GM03348 (cell line): Measurements from ENCODE around the gene KRT33A.
A peak's percentile ranks its signal among the peaks of the same experiment; 100 is the strongest.
"Not testable (repeated sequence)": the region's sequence is repeated elsewhere in the genome, so short reads cannot be mapped to it uniquely, and the experiment has no call there.

Source experiments
- DNase-seq: peaks from one replicate; pipeline ENCODE4 v3.0.0; 2012; ENCODE audit warnings: low spot score

KRT33A gene

DNA sequence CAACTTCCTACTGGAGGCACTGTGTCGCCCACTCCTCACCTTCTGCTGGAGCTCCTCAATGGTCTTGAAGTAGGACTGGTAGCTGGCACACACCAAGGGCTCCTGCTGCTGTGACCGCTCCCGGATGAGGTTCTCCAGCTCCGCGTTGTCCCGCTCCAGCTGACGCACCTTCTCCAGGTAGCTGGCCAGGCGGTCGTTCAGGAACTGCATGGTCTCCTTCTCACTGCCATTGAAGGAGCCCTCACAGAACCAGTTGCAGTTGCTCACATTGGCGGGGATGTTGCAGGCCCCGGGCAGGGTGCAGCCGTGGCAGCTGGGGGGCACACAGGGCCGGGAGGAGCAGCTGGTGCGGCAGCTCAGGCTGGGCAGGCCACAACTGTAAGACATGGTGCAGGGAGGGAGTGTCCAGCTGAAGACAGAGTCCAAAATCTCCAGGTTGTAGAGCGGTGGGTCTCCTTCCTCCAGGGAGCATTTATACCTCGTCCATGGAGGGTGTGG lies at the start of gene KRT33A:
Gene KRT33A, minus strand, starts transcription at position 448 of the 498 bp plus-strand sequence. Its CDS starts 61 bp downstream, at position 387.
- not testable (repeated sequence) for DNase-seq

DNA sequence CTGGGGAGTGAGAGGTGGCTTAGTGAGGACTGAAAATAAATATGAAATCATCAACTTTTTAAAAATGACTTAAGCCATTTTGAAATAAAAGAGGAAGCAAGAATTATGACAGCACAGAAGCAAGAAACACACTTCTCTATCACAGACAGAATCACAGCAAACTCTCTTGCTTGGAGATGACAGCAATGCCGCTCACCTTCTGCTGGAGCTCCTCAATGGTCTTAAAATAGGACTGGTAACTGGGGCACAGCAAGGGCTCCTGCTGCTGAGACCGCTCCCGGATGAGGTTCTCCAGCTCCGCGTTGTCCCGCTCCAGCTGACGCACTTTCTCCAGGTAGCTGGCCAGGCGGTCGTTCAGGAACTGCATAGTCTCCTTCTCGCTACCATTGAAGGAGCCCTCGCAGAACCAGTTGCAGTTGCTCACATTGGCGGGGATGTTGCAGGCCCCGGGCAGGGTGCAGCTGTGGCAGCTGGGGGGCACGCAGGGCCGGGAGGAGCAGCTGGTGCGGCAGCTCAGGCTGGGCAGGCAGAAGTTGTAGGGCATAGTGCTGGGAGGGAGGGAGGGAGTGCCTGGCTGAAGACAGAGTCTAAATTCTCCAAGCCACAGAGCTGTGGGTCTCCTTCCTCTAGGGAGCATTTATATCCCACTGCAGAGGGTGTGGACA lies 46.5 kb upstream of the KRT33A start, which contains the start of gene KRT31:
Gene KRT31, minus strand, starts transcription at position 613 of the 665 bp plus-strand sequence. Its CDS starts 69 bp downstream, at position 544.
- DNase-seq: no peak

DNA sequence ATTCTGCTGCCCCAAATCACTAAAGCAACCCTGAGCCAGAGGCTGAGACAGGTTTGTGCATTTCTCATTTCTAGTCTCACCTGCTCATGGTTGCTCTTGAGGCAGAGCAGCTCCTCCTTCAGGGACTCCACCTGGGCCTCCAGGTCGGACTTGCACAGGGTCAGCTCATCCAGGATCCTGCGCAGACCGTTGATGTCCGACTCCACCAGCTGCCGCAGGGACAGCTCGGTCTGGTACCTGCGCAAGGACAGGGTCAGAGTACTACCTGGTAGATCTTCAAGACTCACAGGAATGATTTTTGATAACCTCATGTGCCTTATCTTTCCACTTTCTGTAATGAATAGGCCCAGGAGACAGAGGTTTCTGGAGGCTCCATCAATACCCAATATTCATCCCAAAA lies 45.7 kb upstream of the KRT33A start:
- no peak for DNase-seq

DNA sequence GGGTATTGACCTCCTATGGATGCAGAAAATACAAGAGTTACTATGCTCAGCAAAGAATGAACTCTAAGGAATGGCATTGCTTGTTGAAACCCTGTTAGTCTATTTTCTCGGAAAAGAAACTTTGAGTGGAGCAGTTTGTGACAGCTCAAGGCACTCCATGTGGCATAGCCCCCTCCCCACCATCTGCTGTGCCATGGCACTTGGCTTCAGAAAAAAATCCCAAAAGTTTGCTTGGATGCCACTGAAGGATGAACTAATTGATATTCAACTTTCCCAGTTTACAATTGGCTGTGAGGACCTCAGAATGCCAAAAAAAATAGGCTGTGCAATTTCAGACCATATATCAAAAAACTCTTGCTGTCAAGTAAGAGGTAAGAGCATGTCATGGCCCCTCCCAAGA lies 45.0 kb upstream of the KRT33A start:
- DNase-seq: no peak

DNA sequence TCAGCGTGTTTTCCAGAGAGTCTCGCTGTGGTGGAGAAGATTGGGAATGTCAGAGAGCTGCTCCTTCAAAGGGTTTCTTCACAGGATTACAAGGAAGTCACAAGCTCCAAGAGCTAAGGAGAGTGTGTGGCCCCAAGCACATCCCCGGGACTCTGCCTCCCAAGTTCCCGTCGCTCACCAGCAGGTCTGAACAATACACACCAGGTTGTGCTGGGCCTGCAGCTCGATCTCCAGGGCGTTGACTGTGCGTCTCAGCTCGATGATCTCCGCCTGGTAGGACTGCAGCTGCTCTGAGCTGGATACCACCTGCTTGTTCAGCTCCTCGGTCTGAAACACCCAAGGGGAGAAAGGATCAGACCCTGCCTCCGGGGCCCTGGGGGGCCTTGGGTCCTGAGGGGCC lies 44.4 kb upstream of the KRT33A start:
- not testable (repeated sequence) for DNase-seq

DNA sequence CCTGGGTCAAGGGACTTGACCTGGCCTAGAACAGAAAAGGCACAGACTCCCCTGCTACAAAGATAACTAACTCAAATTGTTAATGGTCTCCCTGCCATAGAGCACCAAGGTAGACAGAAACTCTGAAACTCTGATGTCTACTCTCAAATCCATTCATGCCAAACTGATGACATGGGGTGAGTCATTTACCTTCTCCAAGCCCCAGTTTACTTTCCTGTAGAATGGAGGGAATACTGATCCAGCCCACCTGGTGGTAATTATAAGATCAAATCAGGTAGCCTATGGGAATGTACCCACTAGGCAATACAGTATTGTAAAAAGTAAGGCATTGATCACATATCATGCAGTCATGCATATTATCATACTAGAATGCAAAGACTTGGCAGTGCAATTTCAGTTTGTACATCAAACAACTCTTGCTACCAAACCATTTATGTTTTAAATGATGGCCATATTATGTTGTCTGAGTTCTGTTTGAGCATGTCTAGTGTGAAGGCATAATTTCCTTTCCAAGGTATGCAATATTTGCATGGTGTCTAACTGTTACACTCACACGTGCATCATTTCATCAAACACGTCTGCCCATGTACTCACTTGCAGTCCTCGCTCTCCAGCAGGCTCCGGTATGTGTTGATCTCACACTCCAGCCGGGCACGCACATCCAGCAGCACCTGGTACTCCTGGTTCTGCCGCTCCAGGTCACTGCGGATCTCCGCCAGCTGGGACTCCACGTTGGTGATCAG lies 43.8 kb upstream of the KRT33A start:
- DNase-seq: no peak

GRCh38 chr17:41393826-41394225 lies 43.2 kb upstream of the KRT33A start:
- DNase-seq: no peak

GRCh38 chr17:41393294-41393693 lies 42.7 kb upstream of the KRT33A start:
- DNase-seq: no peak

DNA sequence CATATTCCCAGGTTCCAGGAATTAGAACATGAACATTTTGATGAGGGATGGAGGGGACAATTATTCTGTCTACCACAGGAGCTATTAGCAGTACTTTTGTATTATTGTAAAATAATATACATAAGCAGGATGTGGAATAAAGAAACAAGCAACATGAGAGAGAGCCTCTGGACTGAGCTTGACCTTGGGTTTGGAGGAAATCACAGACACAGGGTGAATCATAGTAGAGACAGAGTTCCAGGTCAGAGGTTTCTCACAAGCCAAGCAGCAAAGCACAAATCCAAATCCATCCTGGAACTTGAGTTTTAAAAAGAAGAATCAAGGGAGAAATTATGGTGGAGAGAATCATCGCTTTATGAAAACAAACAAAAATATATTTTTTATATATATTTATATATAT lies 41.6 kb upstream of the KRT33A start:
- peak; percentile 49 for DNase-seq

GRCh38 chr17:41391535-41391934 lies 40.9 kb upstream of the KRT33A start:
- DNase-seq: no peak

DNA sequence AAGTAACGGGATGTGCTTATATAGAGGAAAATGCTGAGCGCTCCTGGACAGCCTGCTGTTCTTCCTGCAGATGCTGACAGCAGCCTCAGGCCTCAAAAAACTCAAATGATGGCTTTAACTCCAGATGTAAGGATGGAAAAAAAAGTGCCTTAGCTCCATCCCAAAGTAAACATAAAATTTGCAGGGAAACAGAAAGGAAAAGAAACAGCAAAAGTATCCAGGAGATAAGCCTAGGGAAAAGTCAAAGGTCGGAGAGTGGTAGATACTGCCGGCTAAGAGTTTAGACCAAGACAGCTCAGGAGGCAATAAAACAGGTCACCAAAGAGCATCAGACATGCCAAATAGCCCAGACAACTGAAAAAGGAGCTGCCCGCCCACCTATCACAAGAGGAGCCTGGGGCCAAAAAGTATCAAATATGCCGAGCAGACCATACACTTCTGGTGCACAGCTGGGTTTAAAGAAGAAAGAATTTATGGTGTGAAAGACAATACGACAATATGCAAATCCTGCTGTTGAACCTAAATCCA lies 39.8 kb upstream of the KRT33A start:
- no peak for DNase-seq

DNA sequence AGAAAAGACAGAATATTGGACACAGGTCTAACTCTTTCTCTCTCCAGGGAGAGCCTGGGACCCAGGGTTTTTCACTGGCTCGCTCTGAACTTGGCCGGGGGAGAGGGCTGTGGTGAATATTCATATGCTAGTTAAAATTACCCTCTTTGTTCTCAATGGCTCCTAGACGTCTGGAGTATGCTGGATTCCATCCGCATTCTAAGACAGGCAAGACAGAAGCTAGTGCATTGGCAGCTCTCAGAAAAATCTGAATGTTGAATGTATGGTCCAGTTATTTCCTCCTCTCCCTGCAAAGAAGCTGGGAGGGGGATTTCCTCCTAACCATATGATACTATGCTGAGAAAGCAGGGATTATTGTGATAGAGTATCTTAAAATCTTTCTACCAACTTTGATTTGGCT lies 37.0 kb upstream of the KRT33A start:
- no peak for DNase-seq

DNA sequence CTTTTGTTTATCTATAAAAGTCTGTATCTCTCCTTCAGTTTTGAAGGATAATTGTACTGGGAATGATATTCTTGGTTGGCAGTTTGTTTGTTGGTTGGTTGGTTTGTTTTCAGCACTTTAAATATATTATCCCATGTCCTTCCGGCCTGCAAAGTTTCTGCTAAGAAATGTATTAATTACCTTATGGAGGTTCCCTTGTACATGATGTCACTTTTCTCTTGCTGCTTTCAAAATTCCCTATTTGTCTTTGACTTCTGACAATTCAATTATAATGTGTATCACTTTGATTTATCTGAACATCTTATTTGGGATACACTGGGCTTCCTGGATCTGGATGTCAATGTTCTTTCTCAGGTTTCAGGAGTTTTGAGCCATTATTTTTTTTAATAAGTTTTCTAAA lies 35.6 kb upstream of the KRT33A start:
- DNase-seq: no peak

GRCh38 chr17:41383690-41384089 lies 33.1 kb upstream of the KRT33A start:
- no peak for DNase-seq

- DNase-seq: peak; percentile 84
These were observed 31.8 kb upstream of the KRT33A start for GRCh38 chr17:41382394-41382793.

DNA sequence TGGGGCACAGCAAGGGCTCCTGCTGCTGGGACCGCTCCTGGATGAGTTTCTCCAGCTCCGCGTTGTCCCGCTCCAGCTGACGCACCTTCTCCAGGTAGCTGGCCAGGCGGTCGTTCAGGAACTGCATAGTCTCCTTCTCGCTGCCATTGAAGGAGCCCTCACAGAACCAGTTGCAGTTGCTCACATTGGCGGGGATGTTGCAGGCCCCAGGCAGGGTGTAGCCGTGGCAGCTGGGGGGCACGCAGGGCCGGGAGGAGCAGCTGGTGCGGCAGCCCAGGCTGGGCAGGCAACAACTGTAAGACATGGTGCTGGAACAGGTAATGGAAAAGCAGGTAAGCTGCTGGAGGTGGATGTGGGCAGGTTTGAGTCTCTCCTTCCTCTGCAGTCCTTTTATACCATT lies 31.3 kb upstream of the KRT33A start, which contains the start of gene KRT34:
Gene KRT34, minus strand, starts transcription at position 364 of the 400 bp plus-strand sequence. Its CDS starts 60 bp downstream, at position 304.
- not testable (repeated sequence) for DNase-seq

GRCh38 chr17:41380091-41380490 lies 29.5 kb upstream of the KRT33A start:
- DNase-seq: peak; percentile 58

DNA sequence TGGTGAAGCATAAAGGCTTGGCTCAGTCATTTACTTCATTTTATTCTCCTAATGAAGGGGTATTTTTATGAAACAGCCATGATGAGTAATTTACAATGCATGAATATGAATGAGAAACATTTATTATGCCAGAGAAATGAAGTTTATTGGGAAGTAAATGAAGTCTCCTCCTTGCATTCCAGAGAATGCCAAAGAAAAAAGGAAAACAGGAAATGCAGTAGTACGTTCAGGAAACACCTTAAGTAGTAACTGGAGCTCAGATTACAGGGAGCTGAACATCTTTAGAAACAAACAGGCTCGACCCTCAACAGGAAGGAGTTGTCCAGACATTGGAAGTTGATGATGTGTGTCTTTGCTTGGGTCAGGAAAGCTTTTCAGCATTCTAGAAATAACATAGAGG lies 26.9 kb upstream of the KRT33A start:
- peak; percentile 34 for DNase-seq

DNA sequence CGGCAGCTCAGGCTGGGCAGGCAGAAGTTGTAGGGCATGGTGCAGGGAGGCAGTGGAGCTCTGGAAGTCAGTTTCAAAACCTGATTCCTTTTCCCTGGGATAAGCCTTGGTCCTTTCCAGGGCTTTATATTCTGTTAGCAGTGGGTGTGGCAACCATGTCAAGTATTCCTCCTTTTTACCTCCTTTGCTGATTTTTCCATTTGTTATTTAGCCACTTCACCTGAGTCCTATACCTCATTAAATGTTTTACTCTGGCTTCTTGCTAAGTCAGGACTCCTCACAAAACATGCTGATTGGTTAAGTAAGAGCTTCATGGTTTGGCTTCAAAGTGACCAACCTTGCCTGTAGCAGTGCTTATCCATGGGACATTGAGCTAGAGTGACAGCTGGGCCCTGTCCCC lies 19.1 kb upstream of the KRT33A start, which contains the start of gene KRT33B:
Gene KRT33B, minus strand, starts transcription at position 101 of the 400 bp plus-strand sequence. Its CDS starts 63 bp downstream, at position 38.
- no peak for DNase-seq

DNA sequence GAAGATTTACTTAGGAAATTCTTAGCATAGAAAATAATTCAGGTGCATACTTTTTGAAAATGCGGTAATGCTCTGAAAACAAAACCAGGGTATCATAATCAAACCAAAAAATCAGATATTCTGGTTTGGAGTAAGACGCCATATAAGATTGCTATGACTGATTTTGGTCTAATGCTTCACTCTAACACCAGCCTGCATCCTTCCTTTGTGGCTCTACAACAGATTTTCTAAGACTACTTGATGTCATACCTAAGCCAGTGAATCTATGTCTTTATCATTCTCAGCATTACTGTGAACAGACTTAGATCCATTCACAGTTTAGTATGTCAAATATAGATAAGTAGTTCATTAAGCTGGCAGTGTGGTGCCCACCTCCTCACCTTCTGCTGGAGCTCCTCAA lies 18.4 kb upstream of the KRT33A start:
- no peak for DNase-seq

DNA sequence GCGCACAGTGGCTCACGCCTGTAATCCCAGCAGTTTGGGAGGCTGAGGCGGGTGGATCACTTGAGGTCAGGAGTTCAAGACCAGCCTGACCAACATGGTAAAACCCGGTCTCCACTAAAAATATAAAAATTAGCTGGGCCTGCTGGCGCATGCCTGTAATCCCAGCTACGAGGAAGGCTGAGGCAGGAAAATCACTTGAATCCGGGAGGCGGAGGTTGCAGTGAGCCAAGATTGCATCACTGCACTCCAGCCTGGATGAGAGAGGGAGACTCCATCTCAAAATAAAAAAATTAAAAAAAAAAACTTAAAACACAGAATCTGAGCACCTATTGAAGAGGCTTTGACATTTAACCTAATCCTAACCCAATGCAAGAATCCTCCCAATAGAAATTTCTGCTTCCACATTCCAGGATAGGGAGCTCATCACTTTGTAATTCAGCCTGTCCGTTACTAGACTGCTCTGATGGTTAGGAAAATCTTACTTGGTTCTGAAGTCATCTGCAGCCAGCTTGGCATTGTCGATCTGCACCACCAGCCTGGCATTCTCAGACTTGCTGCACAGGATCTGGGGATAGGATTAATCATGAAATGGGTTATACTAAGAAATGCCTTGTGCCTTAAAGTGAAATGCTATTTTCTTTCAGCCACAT lies 16.9 kb upstream of the KRT33A start:
- DNase-seq: peak; percentile 84

DNA sequence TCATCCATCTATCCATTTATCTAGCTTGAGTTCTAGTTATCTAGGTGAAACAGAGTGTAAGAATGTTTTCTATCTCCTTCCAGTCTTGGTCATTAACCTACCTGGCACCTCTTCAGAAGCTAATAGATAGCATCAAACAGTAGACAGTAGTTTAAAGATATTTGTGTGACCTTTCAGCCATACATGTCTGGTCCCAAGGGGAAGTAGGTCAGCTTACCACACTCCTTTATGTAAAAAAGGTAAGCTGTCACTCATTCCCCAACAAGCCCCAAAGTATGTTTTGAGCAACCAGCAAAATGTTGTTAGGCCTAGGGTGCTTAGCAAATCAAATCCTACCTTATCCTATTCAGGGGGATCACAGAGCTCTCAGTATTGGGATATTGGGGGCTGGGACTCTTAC lies 15.4 kb upstream of the KRT33A start:
- DNase-seq: no peak
